A549 treated with RU486 at 1 μM for 4 hours (cell line): Measurements from ENCODE around the gene DCLK3. TPM values are rescaled to one million over a fixed set of nuclear protein-coding genes. Genes with fewer than 3 reads are reported as not detected.

ENCODE experiments used
- total RNA-seq: library from RNA; stranded (reverse); fragments of 200-300 nt; extraction: Qiagen RNA extraction; gene quantifications from 5 replicates; pipeline ENCODE4 v1.2.3, GENCODE V29; 2022; ENCODE audit warnings: low read depth

DCLK3 gene, protein sequence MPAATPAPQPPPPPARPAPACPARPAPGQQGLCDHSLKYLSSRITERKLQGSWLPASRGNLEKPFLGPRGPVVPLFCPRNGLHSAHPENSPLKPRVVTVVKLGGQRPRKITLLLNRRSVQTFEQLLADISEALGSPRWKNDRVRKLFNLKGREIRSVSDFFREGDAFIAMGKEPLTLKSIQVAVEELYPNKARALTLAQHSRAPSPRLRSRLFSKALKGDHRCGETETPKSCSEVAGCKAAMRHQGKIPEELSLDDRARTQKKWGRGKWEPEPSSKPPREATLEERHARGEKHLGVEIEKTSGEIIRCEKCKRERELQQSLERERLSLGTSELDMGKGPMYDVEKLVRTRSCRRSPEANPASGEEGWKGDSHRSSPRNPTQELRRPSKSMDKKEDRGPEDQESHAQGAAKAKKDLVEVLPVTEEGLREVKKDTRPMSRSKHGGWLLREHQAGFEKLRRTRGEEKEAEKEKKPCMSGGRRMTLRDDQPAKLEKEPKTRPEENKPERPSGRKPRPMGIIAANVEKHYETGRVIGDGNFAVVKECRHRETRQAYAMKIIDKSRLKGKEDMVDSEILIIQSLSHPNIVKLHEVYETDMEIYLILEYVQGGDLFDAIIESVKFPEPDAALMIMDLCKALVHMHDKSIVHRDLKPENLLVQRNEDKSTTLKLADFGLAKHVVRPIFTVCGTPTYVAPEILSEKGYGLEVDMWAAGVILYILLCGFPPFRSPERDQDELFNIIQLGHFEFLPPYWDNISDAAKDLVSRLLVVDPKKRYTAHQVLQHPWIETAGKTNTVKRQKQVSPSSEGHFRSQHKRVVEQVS
- not detected in 5 replicates for total RNA-seq

GRCh38 chr3:36763850-36764703, at the start of gene DCLK3:
Gene DCLK3 (minus strand): TSS chr3:36764553. CDS start chr3:36764263, 290 bp downstream.

Other genes starting within 250 kb of the DCLK3 start
- 0.93 to 2.4 TPM (median 1.8 TPM) in 5 replicates for gene TRANK1, start 180.5 kb upstream of the DCLK3 start, total RNA-seq
- gene EPM2AIP1, start 228.6 kb upstream of the DCLK3 start, total RNA-seq = 3.9 to 7.1 TPM (median 6.7 TPM) in 5 replicates
- 31.4 to 44.6 TPM (median 32.2 TPM) in 5 replicates for gene MLH1, start 229.0 kb upstream of the DCLK3 start, total RNA-seq